Measurements from ENCODE around the gene SNN.

- TF ChIP-seq CTCF (IDR thresholded peaks at IDR 0.05) (no peak), POLR2A (IDR thresholded peaks at IDR 0.05) (no peak)
Observed at GRCh38 chr16:11708421-11708820, 40.2 kb downstream of the SNN start.
